Activated CD4-positive, alpha-beta T cell treated with anti-CD3 and anti-CD28 coated beads for 36 hours (primary cell): Measurements from ENCODE around the gene FAM118A. TPM values are rescaled to one million over a fixed set of nuclear protein-coding genes. Genes with fewer than 3 reads are reported as not detected.
A peak's percentile ranks its signal among the peaks of the same experiment; 100 is the strongest.
"Not testable (repeated sequence)": the region's sequence is repeated elsewhere in the genome, so short reads cannot be mapped to it uniquely, and the experiment has no call there.

ENCODE experiments used
- ATAC-seq: fragments of 200-7000 bp; cut with Tn5 transposase; one replicate; pipeline ENCODE4 v1.10.0; 2021; ENCODE audit warnings: mild to moderate bottlenecking, moderate library complexity
- CTCF ChIA-PET: fragments of 350-600 bp; sonication (Branson Sonifier 250); formaldehyde crosslinking; loops from one replicate; lab custom pipeline; 2021; ENCODE audit warnings: antibody characterized with exemption; lab: Charles Lee
- POLR2A ChIA-PET: fragments of 350-600 bp; sonication (Branson Sonifier 250); formaldehyde crosslinking; loops from one replicate; lab custom pipeline; 2021; ENCODE audit warnings: antibody characterized with exemption, inconsistent platforms; lab: Charles Lee
- DNase-seq: peaks from one replicate; pipeline ENCODE4 v3.0.0-alpha.2; 2020
- H3K27ac Mint-ChIP-seq: one replicate; pipeline ENCODE4 v1.8.0; 2021; ENCODE audit warnings: mixed read lengths
- H3K27me3 Mint-ChIP-seq: one replicate; pipeline ENCODE4 v1.8.0; 2021; ENCODE audit warnings: mixed read lengths
- H3K36me3 Mint-ChIP-seq: one replicate; pipeline ENCODE4 v1.8.0; 2021; ENCODE audit warnings: low read depth, mixed read lengths
- H3K4me1 Mint-ChIP-seq: one replicate; pipeline ENCODE4 v1.8.0; 2021; ENCODE audit warnings: mixed read lengths
- H3K4me3 Mint-ChIP-seq: one replicate; pipeline ENCODE4 v1.8.0; 2021; ENCODE audit warnings: mild to moderate bottlenecking, moderate library complexity, mixed read lengths
- H3K9me3 Mint-ChIP-seq: one replicate; pipeline ENCODE4 v1.8.0; 2021; ENCODE audit warnings: low read depth, mixed read lengths
- intact Hi-C, 2 experiments: fragments of 100-400 bp; cut with DNase I in 1 of 2; cut with micrococcal nuclease in 1 of 2; formaldehyde crosslinking; loops; one replicate each; pipeline versions ENCODE4 v1.14.2 to v1.15.1; 2022 to 2024; cut with DNase I, micrococcal nuclease
- total RNA-seq, 2 experiments: library from RNA; stranded (reverse); gene quantifications; one replicate each; pipeline ENCODE4 v1.2.3, GENCODE V29; 2021

Gene FAM118A
- total RNA-seq, 2 experiments from 2014 or later: 25.5 to 29.0 TPM

DNA sequence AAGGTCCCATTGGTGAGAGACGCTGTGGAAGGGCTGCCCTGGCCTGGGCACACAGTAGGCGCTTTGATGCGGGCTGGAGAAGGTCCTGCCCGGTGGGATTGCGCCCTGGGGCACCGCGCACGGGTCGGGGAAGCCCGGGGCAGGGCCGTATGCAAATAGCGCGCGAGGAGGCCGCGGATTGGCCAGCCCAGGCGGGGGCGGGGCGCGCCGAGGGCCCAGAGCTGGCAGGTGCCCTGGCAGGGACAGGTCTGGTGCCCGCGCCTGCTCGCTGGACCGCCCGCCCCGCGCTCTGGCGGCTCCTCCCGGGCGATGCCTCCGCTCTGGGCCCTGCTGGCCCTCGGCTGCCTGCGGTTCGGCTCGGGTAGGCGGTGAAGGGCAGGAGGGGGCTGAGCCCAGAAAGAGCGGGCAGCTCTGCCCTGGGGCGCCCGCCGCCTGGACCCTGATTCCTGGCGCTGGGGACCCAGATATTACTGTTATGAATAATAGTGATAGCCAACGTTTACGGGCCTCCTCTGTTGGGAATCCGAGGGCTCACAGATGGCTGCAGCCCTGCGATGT lies 24.9 kb upstream of the FAM118A start, which contains the start of gene UPK3A:
Gene UPK3A (plus strand): TSS at position 245 of the 558 bp plus-strand sequence. CDS start 65 bp downstream, at position 310.
- DNase-seq: peak; percentile 80
- Mint-ChIP-seq H3K27me3 (peaks cover 8% of the 10 kb centered on the region), H3K4me1 (peaks cover 20% of the 10 kb centered on the region), H3K4me3 (no peak within 1 kb of the TSS), H3K27ac (no peak within 1 kb of the TSS), H3K36me3 (no peaks in the 10 kb centered on the region), H3K9me3 (no peaks in the 10 kb centered on the region)
- ATAC-seq: peak; percentile 97
- POLR2A ChIA-PET: no interaction called here
- CTCF ChIA-PET: interaction anchor here (0.5 to 1.1 kb wide), 3 partner anchors 15 to 118 kb away, joined by 3 to 4 read pairs (median 3); no protein-coding TSS in a partner anchor
- intact Hi-C loops: loop anchor here (1.0 to 5.0 kb wide), 2 partner anchors 25 to 33 kb away; partner anchors contain the start of gene FAM118A (in 1 of the 2)

DNA sequence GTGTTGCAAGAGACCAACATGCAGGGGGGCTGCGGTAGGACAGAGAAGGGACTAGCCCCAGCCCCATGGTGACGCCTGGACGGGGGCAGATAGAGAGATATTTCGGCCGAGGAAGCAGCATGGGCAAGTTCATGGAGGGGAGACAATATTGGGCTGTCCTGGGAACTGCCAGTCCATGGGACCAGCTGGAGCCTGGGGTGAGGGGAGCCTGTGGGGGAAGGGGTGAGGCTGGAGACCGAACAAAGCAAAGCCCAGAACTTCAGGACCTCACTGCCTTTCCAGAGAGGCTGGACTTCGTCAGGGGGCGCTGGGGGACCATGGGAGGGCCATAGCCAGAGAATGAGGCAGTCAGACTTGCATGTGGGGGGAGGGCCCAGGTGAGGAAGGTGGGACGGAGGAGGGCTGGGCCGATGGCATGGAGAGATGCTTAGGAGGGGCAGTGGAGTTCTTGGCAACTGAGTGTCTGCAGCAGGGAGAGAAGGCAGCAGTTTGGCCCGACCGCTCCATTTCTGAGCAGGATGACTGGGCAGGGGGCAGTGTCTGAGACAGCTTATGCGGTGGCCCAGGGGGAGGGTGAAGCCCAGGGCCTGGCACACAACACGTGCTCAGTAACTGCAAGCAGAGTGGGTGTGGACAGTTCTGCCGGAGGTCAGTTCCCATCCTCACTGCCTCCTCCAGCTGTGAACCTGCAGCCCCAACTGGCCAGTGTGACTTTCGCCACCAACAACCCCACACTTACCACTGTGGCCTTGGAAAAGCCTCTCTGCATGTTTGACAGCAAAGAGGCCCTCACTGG lies 24.3 kb upstream of the FAM118A start:
- Mint-ChIP-seq H3K27ac (no peak overlapping the region), H3K4me1 (peaks cover 13% of the 10 kb centered on the region), H3K36me3 (no peaks in the 10 kb centered on the region), H3K27me3 (peaks cover 8% of the 10 kb centered on the region), H3K9me3 (no peaks in the 10 kb centered on the region), H3K4me3 (no peak overlapping the region)
- intact Hi-C loops: no loop called here
- ATAC-seq: no peak
- ChIA-PET POLR2A (no interaction called here), CTCF (interaction anchor here (0.5 to 0.6 kb wide), 2 partner anchors 14 to 119 kb away, joined by 3 to 4 read pairs; no protein-coding TSS in a partner anchor)
- no peak for DNase-seq

DNA sequence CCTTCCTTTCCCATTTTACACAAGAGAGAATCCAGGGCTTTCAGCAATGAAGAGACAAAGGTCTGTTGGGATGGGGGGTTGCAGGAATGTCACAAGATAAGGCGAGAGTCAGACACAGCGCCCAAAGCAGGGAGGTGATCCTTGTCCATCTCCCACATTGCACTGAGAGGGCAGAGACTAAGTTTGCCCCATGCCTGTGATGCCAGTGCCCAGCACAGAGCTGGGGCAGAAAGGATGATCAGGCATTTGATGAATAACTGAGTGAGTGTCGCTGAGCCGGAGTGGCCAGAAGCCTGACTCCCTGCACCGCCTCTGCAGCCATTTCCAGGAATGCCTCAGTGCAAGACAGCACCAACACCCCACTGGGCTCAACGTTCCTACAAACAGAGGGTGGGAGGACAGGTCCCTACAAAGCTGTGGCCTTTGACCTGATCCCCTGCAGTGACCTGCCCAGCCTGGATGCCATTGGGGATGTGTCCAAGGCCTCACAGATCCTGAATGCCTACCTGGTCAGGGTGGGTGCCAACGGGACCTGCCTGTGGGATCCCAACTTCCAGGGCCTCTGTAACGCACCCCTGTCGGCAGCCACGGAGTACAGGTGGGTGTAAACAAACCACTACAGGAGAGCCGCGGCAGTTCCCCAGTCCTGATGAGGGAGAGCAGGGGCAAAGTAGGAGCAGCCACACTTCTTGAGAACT lies 22.7 kb upstream of the FAM118A start:
- CTCF ChIA-PET: interaction anchor here (0.6 kb wide), 1 partner anchor 18 kb away, joined by 4 read pairs; no protein-coding TSS in a partner anchor

DNA sequence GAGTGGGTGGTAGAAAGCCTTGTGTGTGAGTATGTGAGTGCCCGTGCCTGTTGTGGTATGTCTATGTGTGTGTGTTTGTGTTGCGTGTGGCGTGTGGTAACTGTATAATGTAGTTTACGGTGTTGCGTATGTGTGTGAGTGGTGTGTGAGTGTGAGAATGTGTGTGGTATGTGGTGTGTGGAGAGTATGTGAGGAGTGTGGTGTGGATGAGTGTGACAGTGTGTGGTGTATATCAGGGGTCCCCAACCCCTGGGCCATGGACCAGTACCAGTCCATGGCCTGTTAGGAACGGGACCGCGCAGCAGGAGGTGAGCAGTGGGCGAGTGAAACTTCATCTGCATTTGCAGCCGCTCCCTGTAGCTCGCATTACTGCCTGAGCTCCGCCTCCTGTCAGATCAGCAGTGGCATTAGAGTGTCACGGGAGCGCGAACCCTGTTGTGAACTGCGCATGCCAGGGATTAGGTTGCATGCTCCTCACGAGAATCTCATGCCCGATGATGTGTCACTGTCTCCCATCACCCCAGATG lies 19.3 kb upstream of the FAM118A start:
- ATAC-seq: peak; percentile 12
- Mint-ChIP-seq H3K4me1 (no peaks in the 10 kb centered on the region), H3K27me3 (peaks cover 3% of the 10 kb centered on the region), H3K36me3 (no peaks in the 10 kb centered on the region), H3K4me3 (no peak overlapping the region), H3K9me3 (no peaks in the 10 kb centered on the region), H3K27ac (no peak overlapping the region)
- ChIA-PET POLR2A (no interaction called here), CTCF (no interaction called here)
- intact Hi-C loops: no loop called here
- DNase-seq: no peak

More for the DNA sequence above, 22.7 kb upstream of the FAM118A start:
- POLR2A ChIA-PET: no interaction called here
- H3K27ac Mint-ChIP-seq: no peak overlapping the region
- H3K27me3 Mint-ChIP-seq: peaks cover 8% of the 10 kb centered on the region
- peaks cover 7% of the 10 kb centered on the region for H3K4me1 Mint-ChIP-seq
- H3K36me3 Mint-ChIP-seq: no peaks in the 10 kb centered on the region
- no peak for ATAC-seq
- H3K4me3 Mint-ChIP-seq: no peak overlapping the region
- intact Hi-C loops: no loop called here
- H3K9me3 Mint-ChIP-seq: no peaks in the 10 kb centered on the region
- no peak for DNase-seq

DNA sequence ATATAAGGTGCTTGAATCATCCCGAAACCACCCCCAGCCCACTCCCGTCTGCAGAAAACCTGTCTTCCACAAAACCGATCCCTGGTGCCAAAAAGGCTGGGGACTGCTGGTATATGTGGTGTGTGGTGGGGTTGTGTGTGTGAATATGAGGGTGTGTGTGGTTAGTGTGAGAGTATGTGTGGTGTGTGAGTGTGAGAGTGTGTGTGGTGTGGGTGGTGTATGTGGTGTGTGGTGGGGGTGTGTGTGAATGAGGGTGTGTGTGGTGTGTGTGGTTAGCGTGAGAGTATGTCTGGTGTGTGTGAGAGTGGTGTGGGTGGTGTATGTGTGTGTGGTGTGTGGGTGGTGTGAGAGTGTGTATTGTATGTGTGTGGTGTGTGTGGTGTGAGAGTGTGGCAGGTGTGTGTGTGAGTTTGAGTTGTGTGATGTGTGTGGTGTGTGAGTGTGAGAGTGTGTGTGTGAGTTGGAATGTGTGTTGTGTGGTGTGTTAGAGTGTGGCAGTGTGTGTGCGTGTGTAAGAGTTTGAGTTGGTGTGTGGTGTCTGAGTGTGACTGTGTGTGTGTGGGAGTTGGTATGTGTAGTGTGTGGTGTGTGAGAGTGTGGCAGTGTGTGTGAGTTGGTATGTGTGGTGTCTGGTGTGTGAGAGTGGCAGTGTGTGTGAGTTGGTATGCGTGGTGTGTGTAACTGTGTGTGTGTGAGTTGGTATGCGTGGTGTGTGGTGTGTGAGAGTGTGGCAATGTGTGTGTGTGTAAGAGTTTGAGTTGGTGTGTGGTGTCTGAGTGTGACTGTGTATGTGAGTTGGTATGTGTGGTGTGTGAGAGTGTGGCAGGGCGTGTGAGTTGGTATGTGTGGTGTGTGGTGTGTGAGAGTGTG lies 18.4 kb upstream of the FAM118A start:
- Mint-ChIP-seq H3K4me3 (no peak overlapping the region), H3K4me1 (peaks cover 6% of the 10 kb centered on the region), H3K36me3 (no peaks in the 10 kb centered on the region), H3K27ac (no peak overlapping the region), H3K27me3 (no peaks in the 10 kb centered on the region), H3K9me3 (no peaks in the 10 kb centered on the region)
- CTCF ChIA-PET: no interaction called here
- intact Hi-C loops: no loop called here
- ATAC-seq (peak; percentile 26), DNase-seq (peak; percentile 21)
- POLR2A ChIA-PET: no interaction called here

DNA sequence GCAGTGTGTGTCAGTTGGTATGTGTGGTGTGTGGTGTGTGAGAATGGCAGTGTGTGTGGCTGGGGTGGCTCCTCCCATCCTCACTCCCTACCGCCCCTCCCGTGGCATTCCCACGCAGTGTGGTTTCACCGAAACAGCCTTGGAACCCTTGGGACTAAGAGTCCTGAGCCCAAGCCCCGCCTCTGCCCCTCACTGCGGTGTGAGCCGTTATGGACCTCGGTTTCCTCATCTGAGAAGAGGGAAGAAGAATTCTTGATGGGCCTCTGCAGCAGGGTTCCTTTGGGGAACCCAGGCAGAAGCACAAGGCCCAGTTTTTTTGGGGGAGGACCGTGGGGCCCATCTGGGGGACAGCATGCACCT lies 17.8 kb upstream of the FAM118A start:
- CTCF ChIA-PET: no interaction called here

DNA sequence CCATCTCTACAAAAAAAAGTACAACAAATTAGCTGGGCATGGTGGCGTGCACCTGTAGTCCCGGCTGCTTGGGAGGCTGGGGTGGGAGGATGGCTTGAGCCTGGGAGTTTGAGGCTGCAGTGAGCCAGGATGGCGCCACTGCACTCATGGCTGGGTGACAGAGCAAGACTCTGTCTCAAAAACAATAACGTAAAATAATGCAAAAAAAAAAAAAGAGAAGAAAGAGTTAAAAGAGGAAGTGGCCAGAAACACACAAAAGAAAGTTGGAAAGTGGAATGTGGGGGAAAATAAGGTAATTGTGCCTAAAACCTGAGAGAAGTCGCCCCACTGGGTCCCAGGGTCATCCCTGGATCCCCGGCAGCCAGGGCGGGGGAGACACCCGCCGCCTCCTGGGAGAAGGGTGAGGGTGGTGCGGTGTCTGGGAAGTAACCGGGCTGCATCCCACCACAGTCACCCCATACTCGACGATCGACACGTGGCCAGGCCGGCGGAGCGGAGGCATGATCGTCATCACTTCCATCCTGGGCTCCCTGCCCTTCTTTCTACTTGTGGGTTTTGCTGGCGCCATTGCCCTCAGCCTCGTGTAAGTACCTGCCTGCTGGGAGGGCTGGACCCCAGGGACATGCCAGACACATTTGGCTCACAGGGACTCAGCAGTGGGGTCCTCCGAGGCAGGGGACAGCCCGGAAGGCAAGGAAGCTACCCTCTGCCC lies 16.8 kb upstream of the FAM118A start:
- Mint-ChIP-seq H3K27me3 (no peaks in the 10 kb centered on the region), H3K4me3 (no peak overlapping the region), H3K27ac (no peak overlapping the region), H3K36me3 (no peaks in the 10 kb centered on the region), H3K9me3 (no peaks in the 10 kb centered on the region), H3K4me1 (peaks cover 15% of the 10 kb centered on the region)
- DNase-seq: no peak
- CTCF ChIA-PET: no interaction called here
- ATAC-seq: no peak
- intact Hi-C loops: no loop called here
- POLR2A ChIA-PET: no interaction called here

More for the DNA sequence above, 17.8 kb upstream of the FAM118A start:
- no peak for DNase-seq
- Mint-ChIP-seq H3K36me3 (no peaks in the 10 kb centered on the region), H3K9me3 (no peaks in the 10 kb centered on the region), H3K4me1 (peaks cover 12% of the 10 kb centered on the region), H3K27ac (no peak overlapping the region), H3K4me3 (no peak overlapping the region), H3K27me3 (no peaks in the 10 kb centered on the region)
- ATAC-seq: no peak
- intact Hi-C loops: no loop called here
- POLR2A ChIA-PET: no interaction called here

DNA sequence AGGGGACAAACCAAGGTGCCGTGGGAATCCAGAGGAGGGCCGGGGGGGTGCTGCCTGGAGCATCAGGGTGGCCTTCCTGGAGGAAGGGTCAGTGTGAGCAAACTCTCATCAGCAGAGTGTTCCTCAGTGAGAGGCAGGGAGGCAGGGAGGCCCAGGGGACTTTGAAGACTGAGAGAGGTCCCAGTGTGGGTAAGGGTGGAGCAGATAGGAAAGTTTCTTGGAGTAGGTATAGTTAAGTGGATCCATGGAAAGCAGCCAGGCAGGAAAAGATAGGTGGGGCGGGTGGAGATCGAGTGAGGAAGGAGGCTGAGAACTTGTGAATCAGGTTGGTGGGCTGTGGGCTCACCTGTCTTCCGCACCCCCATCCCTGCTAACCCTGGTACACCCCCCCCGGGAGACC lies 15.7 kb upstream of the FAM118A start:
- intact Hi-C loops: no loop called here
- ATAC-seq (no peak), DNase-seq (no peak)
- Mint-ChIP-seq H3K9me3 (no peaks in the 10 kb centered on the region), H3K27me3 (no peaks in the 10 kb centered on the region), H3K36me3 (no peaks in the 10 kb centered on the region), H3K4me3 (no peak overlapping the region), H3K27ac (no peak overlapping the region), H3K4me1 (peaks cover 15% of the 10 kb centered on the region)
- POLR2A ChIA-PET: no interaction called here
- CTCF ChIA-PET: no interaction called here

DNA sequence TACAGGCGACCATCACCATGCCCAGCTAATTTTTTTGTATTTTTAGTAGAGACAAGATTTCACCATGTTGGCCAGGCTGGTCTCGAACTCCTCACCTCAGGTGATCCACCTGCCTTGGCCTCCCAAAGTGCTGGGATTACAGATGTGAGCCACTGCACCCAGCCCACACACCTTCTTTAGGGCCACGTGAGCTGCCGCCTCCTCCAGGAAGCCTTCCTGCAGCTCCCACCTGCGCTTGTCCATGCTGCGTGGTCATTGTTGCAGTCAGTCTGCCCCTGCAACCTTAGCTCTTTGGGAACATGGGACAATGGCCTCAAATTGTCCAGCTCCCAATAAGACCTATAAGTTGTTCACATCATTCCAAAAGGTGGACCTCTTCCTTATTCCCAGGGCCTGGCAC lies 14.7 kb upstream of the FAM118A start:
- H3K27me3 Mint-ChIP-seq, DNase-seq, CTCF ChIA-PET, H3K4me3 Mint-ChIP-seq, H3K27ac Mint-ChIP-seq, POLR2A ChIA-PET, H3K9me3 Mint-ChIP-seq, ATAC-seq, intact Hi-C loops, H3K36me3 Mint-ChIP-seq: not testable (repeated sequence)
- peaks cover 15% of the 10 kb centered on the region for H3K4me1 Mint-ChIP-seq

DNA sequence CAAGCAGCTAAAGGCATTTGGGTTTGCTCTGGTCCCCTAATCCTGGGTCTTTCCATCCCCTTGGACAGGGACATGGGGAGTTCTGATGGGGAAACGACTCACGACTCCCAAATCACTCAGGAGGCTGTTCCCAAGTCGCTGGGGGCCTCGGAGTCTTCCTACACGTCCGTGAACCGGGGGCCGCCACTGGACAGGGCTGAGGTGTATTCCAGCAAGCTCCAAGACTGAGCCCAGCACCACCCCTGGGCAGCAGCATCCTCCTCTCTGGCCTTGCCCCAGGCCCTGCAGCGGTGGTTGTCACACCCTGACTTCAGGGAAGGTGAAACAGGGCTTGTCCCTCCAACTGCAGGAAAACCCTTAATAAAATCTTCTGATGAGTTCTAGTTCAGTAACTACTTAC lies 14.2 kb upstream of the FAM118A start:
- H3K27ac Mint-ChIP-seq: no peak overlapping the region
- intact Hi-C loops: no loop called here
- H3K4me1 Mint-ChIP-seq: peaks cover 15% of the 10 kb centered on the region
- POLR2A ChIA-PET: no interaction called here
- no peak for ATAC-seq
- no peaks in the 10 kb centered on the region for H3K27me3 Mint-ChIP-seq
- no peaks in the 10 kb centered on the region for H3K36me3 Mint-ChIP-seq
- no peak overlapping the region for H3K4me3 Mint-ChIP-seq
- no peak for DNase-seq
- CTCF ChIA-PET: no interaction called here
- H3K9me3 Mint-ChIP-seq: no peaks in the 10 kb centered on the region
